ENCODE results near the gene DNAJC18.

- no peak for TF ChIP-seq POLR2AphosphoS5 (IDR thresholded peaks at IDR 0.05; ENCODE audit: insufficient read depth in 1 of 2, low read depth in 1 of 2)
- TF ChIP-seq, protein P1, sequence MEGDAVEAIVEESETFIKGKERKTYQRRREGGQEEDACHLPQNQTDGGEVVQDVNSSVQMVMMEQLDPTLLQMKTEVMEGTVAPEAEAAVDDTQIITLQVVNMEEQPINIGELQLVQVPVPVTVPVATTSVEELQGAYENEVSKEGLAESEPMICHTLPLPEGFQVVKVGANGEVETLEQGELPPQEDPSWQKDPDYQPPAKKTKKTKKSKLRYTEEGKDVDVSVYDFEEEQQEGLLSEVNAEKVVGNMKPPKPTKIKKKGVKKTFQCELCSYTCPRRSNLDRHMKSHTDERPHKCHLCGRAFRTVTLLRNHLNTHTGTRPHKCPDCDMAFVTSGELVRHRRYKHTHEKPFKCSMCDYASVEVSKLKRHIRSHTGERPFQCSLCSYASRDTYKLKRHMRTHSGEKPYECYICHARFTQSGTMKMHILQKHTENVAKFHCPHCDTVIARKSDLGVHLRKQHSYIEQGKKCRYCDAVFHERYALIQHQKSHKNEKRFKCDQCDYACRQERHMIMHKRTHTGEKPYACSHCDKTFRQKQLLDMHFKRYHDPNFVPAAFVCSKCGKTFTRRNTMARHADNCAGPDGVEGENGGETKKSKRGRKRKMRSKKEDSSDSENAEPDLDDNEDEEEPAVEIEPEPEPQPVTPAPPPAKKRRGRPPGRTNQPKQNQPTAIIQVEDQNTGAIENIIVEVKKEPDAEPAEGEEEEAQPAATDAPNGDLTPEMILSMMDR (IDR thresholded peaks at IDR 0.05), result no peak
Observed at GRCh38 chr5:139426203-139426885, 13.0 kb downstream of the DNAJC18 start.

Data from vagina (tissue), 2 donors.